ENCODE measurements around the gene KLF12. TPM values are rescaled to one million over a fixed set of nuclear protein-coding genes. Genes with fewer than 3 reads are reported as not detected.

The KLF12 gene
- total RNA-seq, 1 experiment from 2014 or later, result 12.3 TPM

- Histone ChIP-seq H3K9me3 (replicated peaks) (no peaks in the 10 kb centered on the region), H3K4me1 (peaks cover 3% of the 10 kb centered on the region; the same call in 1 of the 2 replicates), H3K27me3 (no peaks in the 10 kb centered on the region), H3K27ac (no peak overlapping the region), H3K36me3 (no peaks in the 10 kb centered on the region), H3K4me3 (no peak overlapping the region)
- DNase-seq, result no peak
Measured at GRCh38 chr13:74148352-74148751, 14.1 kb upstream of the KLF12 start.

GRCh38 chr13:74145249-74145975, 11.2 kb upstream of the KLF12 start:
- Histone ChIP-seq H3K4me3 (no peak overlapping the region), H3K27me3 (no peaks in the 10 kb centered on the region), H3K9me3 (replicated peaks) (no peaks in the 10 kb centered on the region), H3K36me3 (no peaks in the 10 kb centered on the region), H3K27ac (no peak overlapping the region), H3K4me1 (no peaks in the 10 kb centered on the region)
- DNase-seq, result peak in 1 of 2 experiments; percentile 20

GRCh38 chr13:74144269-74144668, 10.1 kb upstream of the KLF12 start:
- DNase-seq, result no peak
- no peaks in the 10 kb centered on the region for H3K27me3 ChIP-seq
- no peaks in the 10 kb centered on the region for H3K4me1 ChIP-seq
- no peaks in the 10 kb centered on the region for H3K9me3 ChIP-seq (replicated peaks)
- no peak overlapping the region for H3K4me3 ChIP-seq
- no peaks in the 10 kb centered on the region for H3K36me3 ChIP-seq
- no peak overlapping the region for H3K27ac ChIP-seq

- no peak overlapping the region for H3K4me3 ChIP-seq
- H3K27me3 ChIP-seq, result no peaks in the 10 kb centered on the region
- H3K27ac ChIP-seq, result no peak overlapping the region
- H3K4me1 ChIP-seq, result no peaks in the 10 kb centered on the region
- no peak for DNase-seq
- H3K9me3 ChIP-seq (replicated peaks), result no peaks in the 10 kb centered on the region
- no peaks in the 10 kb centered on the region for H3K36me3 ChIP-seq
Measured at GRCh38 chr13:74142257-74142656, 8.1 kb upstream of the KLF12 start.

GRCh38 chr13:74138241-74138640, 4.0 kb upstream of the KLF12 start:
- no peak for DNase-seq
- Histone ChIP-seq H3K36me3 (no peaks in the 10 kb centered on the region), H3K27ac (no peak overlapping the region), H3K4me3 (no peak overlapping the region), H3K27me3 (no peaks in the 10 kb centered on the region), H3K4me1 (no peaks in the 10 kb centered on the region), H3K9me3 (replicated peaks) (no peaks in the 10 kb centered on the region)

GRCh38 chr13:74136084-74136658, 2.0 kb upstream of the KLF12 start:
- DNase-seq, result peak; percentile 37 to 58
- H3K27me3 ChIP-seq, result no peaks in the 10 kb centered on the region
- H3K9me3 ChIP-seq (replicated peaks), result no peaks in the 10 kb centered on the region
- H3K36me3 ChIP-seq, result no peaks in the 10 kb centered on the region
- peak overlapping the region; percentile 97 for H3K27ac ChIP-seq
- H3K4me1 ChIP-seq, result no peaks in the 10 kb centered on the region
- peak overlapping the region; percentile 99 for H3K4me3 ChIP-seq

GRCh38 chr13:74135326-74136083, 1.3 kb upstream of the KLF12 start:
- H3K36me3 ChIP-seq, result no peaks in the 10 kb centered on the region
- peak overlapping the region; percentile 99 for H3K4me3 ChIP-seq
- H3K4me1 ChIP-seq, result no peaks in the 10 kb centered on the region
- peak overlapping the region; percentile 97 for H3K27ac ChIP-seq
- DNase-seq, result peak; percentile 69 to 78
- H3K27me3 ChIP-seq, result no peaks in the 10 kb centered on the region
- H3K9me3 ChIP-seq (replicated peaks), result no peaks in the 10 kb centered on the region

GRCh38 chr13:74134777-74135325, 647 bp upstream of the KLF12 start:
- Histone ChIP-seq H3K36me3 (no peaks in the 10 kb centered on the region), H3K4me3 (peak overlapping the region; percentile 99), H3K27ac (peak overlapping the region; percentile 97), H3K9me3 (replicated peaks) (no peaks in the 10 kb centered on the region), H3K27me3 (no peaks in the 10 kb centered on the region), H3K4me1 (peaks cover 2% of the 10 kb centered on the region)
- DNase-seq, result peak in 1 of 2 experiments; percentile 60

GRCh38 chr13:74133657-74134201, 475 bp downstream of the KLF12 start:
- H3K27me3 ChIP-seq, result no peaks in the 10 kb centered on the region
- H3K27ac ChIP-seq, result peak overlapping the region; percentile 97
- H3K9me3 ChIP-seq (replicated peaks), result no peaks in the 10 kb centered on the region
- H3K4me1 ChIP-seq, result peaks cover 6% of the 10 kb centered on the region
- peak; percentile 92 to 93 for DNase-seq
- no peaks in the 10 kb centered on the region for H3K36me3 ChIP-seq
- peak overlapping the region; percentile 99 for H3K4me3 ChIP-seq

GRCh38 chr13:74132776-74133656, 1.2 kb downstream of the KLF12 start:
- Histone ChIP-seq H3K27me3 (no peaks in the 10 kb centered on the region), H3K4me1 (peaks cover 13% of the 10 kb centered on the region), H3K4me3 (peak overlapping the region; percentile 99), H3K27ac (peak overlapping the region; percentile 97), H3K36me3 (no peaks in the 10 kb centered on the region), H3K9me3 (replicated peaks) (no peaks in the 10 kb centered on the region)
- peak; percentile 32 to 45 for DNase-seq

GRCh38 chr13:74132152-74132775, 1.9 kb downstream of the KLF12 start:
- H3K4me3 ChIP-seq, result peak overlapping the region; percentile 99
- H3K27me3 ChIP-seq, result no peaks in the 10 kb centered on the region
- no peaks in the 10 kb centered on the region for H3K36me3 ChIP-seq
- no peak for DNase-seq
- no peak overlapping the region for H3K27ac ChIP-seq
- H3K4me1 ChIP-seq, result peaks cover 13% of the 10 kb centered on the region
- no peaks in the 10 kb centered on the region for H3K9me3 ChIP-seq (replicated peaks)

GRCh38 chr13:74131227-74131626, 3.0 kb downstream of the KLF12 start:
- Histone ChIP-seq H3K27ac (no peak overlapping the region), H3K4me1 (peaks cover 13% of the 10 kb centered on the region), H3K4me3 (no peak overlapping the region), H3K36me3 (no peaks in the 10 kb centered on the region), H3K27me3 (no peaks in the 10 kb centered on the region), H3K9me3 (replicated peaks) (no peaks in the 10 kb centered on the region)
- DNase-seq, result no peak

- H3K4me3 ChIP-seq, result no peak overlapping the region
- DNase-seq, result peak; percentile 20 to 40
- no peak overlapping the region for H3K27ac ChIP-seq
- no peaks in the 10 kb centered on the region for H3K27me3 ChIP-seq
- H3K4me1 ChIP-seq, result peaks cover 13% of the 10 kb centered on the region
- H3K36me3 ChIP-seq, result no peaks in the 10 kb centered on the region
- no peaks in the 10 kb centered on the region for H3K9me3 ChIP-seq (replicated peaks)
Measured at GRCh38 chr13:74129500-74130191, 4.6 kb downstream of the KLF12 start.
